SK-N-SH treated with all-trans-retinoic acid at 6 μM for 48 hours (cell line): ENCODE results near the gene ACOXL.

Source experiments
- ATAC-seq: fragments of 200-7000 bp; cut with Tn5 transposase; 3 replicates; pipeline ENCODE4 v1.9.1; 2020; ENCODE audit warnings: mild to moderate bottlenecking, moderate library complexity
- ARNTL ChIP-seq: fragments of 450-650 bp; formaldehyde crosslinking; IDR thresholded peaks from 2 replicates; pipeline ENCODE4 v1.5.0; 2020; ENCODE audit warnings: low read depth, mild to moderate bottlenecking, moderate library complexity, borderline replicate concordance
- BACH2 ChIP-seq: fragments of 250-450 bp; sonication (Bioruptor Pico); IDR thresholded peaks from 2 replicates; pipeline ENCODE4 v1.9.0; 2021; ENCODE audit warnings: mild to moderate bottlenecking, borderline replicate concordance
- CSDC2 ChIP-seq: fragments of 250-450 bp; sonication (Bioruptor Pico); IDR thresholded peaks from 2 replicates; pipeline ENCODE4 v1.5.0; 2020; ENCODE audit warnings: mild to moderate bottlenecking, moderate library complexity
- ESRRG ChIP-seq: fragments of 250-450 bp; sonication (Bioruptor Pico); IDR thresholded peaks from 2 replicates; pipeline ENCODE4 v1.6.1; 2021; ENCODE audit warnings: mild to moderate bottlenecking
- GLIS3 ChIP-seq: fragments of 250-450 bp; sonication (Bioruptor Pico); IDR thresholded peaks from 2 replicates; pipeline ENCODE4 v1.5.0; 2020; ENCODE audit warnings: mild to moderate bottlenecking, moderate library complexity
- ISL1 ChIP-seq: fragments of 250-450 bp; sonication (Bioruptor Pico); IDR thresholded peaks from 2 replicates; pipeline ENCODE4 v2.1.2; 2022; ENCODE audit warnings: mild to moderate bottlenecking, moderate library complexity
- OSR1 ChIP-seq: fragments of 250-450 bp; sonication (Bioruptor Pico); IDR thresholded peaks from 2 replicates; pipeline ENCODE4 v1.8.0; 2022; ENCODE audit warnings: moderate library complexity, mild to moderate bottlenecking, inconsistent platforms
- PPARA ChIP-seq: fragments of 250-450 bp; sonication (Bioruptor Pico); IDR thresholded peaks from 2 replicates; pipeline ENCODE4 v1.5.0; 2020; ENCODE audit warnings: mild to moderate bottlenecking, borderline replicate concordance
- RARB ChIP-seq: fragments of 250-450 bp; sonication (Bioruptor Pico); IDR thresholded peaks from 2 replicates; pipeline ENCODE4 v1.8.0; 2021; ENCODE audit warnings: mild to moderate bottlenecking, moderate library complexity
- SNAI2 ChIP-seq: fragments of 250-450 bp; sonication (Bioruptor Pico); IDR thresholded peaks from 2 replicates; pipeline ENCODE4 v1.5.0; 2020; ENCODE audit warnings: mild to moderate bottlenecking, moderate library complexity
- TCF4 ChIP-seq: fragments of 250-450 bp; sonication (Bioruptor Pico); IDR thresholded peaks from 2 replicates; pipeline ENCODE4 v1.8.0; 2021; ENCODE audit warnings: mild to moderate bottlenecking, moderate library complexity, borderline replicate concordance
- ZC3H10 ChIP-seq: fragments of 250-450 bp; sonication (Bioruptor Pico); IDR thresholded peaks from 2 replicates; pipeline ENCODE4 v1.5.1; 2021; ENCODE audit warnings: mild to moderate bottlenecking, moderate library complexity
- ZFP3 ChIP-seq: fragments of 250-450 bp; sonication (Bioruptor Pico); IDR thresholded peaks from 2 replicates; pipeline ENCODE4 v1.5.0; 2020; ENCODE audit warnings: mild to moderate bottlenecking, moderate library complexity
- ZFP30 ChIP-seq: fragments of 450-650 bp; formaldehyde crosslinking; IDR thresholded peaks from 2 replicates; pipeline ENCODE4 v1.5.0; 2022; ENCODE audit warnings: mild to moderate bottlenecking, moderate library complexity
- ZNF565 ChIP-seq: fragments of 450-650 bp; formaldehyde crosslinking; conservative IDR thresholded peaks from 2 replicates; pipeline ENCODE4 v1.5.0; 2020; ENCODE audit warnings: low read depth, mild to moderate bottlenecking, moderate library complexity
- ZNF8 ChIP-seq: fragments of 450-650 bp; formaldehyde crosslinking; IDR thresholded peaks from 2 replicates; pipeline ENCODE4 v1.5.0; 2020; ENCODE audit warnings: mild to moderate bottlenecking, moderate library complexity
- TF ChIP-seq, protein P1 (sequence below): fragments of 250-450 bp; sonication (Bioruptor Pico); IDR thresholded peaks from 2 replicates; pipeline ENCODE4 v1.5.1; 2020; ENCODE audit warnings: low read depth, mild to moderate bottlenecking, moderate library complexity
- TF ChIP-seq, protein P2 (sequence below): fragments of 250-450 bp; sonication (Bioruptor Pico); IDR thresholded peaks from 2 replicates; pipeline ENCODE4 v1.5.0; 2020; ENCODE audit warnings: mild to moderate bottlenecking, moderate library complexity
- TF ChIP-seq, protein P3 (sequence below): fragments of 250-450 bp; sonication (Bioruptor Pico); IDR thresholded peaks from 2 replicates; pipeline ENCODE4 v1.5.1; 2021; ENCODE audit warnings: mild to moderate bottlenecking, moderate library complexity
- TF ChIP-seq, protein P4 (sequence below): fragments of 250-450 bp; sonication (Bioruptor Pico); IDR thresholded peaks from 2 replicates; pipeline ENCODE4 v1.8.0; 2020; ENCODE audit warnings: mild to moderate bottlenecking, moderate library complexity, borderline replicate concordance

The ACOXL gene

DNA sequence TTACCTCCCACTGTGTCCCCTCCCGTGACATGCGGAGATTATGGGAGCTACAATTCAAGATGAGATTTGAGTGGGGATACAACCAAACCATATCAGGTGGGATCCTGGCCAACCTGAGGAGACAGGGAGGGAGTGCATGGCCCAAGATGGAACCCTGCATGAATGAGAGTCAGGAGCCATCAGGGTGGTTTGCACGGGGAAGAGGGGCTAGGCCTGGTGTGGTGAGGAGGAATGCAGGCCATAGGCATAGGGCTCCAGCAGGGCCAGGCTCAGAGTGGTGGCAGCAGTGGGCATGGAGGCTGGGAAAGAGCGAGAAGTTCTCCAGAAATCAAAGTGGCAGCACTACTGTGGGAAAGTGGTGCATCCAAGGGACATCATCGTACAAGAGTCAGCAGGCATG, 314.3 kb downstream of the ACOXL start:
- TF ChIP-seq, protein P1, sequence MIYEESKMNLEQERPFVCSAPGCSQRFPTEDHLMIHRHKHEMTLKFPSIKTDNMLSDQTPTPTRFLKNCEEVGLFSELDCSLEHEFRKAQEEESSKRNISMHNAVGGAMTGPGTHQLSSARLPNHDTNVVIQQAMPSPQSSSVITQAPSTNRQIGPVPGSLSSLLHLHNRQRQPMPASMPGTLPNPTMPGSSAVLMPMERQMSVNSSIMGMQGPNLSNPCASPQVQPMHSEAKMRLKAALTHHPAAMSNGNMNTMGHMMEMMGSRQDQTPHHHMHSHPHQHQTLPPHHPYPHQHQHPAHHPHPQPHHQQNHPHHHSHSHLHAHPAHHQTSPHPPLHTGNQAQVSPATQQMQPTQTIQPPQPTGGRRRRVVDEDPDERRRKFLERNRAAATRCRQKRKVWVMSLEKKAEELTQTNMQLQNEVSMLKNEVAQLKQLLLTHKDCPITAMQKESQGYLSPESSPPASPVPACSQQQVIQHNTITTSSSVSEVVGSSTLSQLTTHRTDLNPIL (CRISPR knock-in tag): no peak
- no peak for TF ChIP-seq ISL1 (CRISPR knock-in tag)
- no peak for TF ChIP-seq ZNF565 (CRISPR knock-in tag)
- TF ChIP-seq ZFP30 (CRISPR knock-in tag): no peak
- no peak for TF ChIP-seq ZC3H10
- TF ChIP-seq ESRRG (CRISPR knock-in tag): no peak
- ATAC-seq: no peak

DNA sequence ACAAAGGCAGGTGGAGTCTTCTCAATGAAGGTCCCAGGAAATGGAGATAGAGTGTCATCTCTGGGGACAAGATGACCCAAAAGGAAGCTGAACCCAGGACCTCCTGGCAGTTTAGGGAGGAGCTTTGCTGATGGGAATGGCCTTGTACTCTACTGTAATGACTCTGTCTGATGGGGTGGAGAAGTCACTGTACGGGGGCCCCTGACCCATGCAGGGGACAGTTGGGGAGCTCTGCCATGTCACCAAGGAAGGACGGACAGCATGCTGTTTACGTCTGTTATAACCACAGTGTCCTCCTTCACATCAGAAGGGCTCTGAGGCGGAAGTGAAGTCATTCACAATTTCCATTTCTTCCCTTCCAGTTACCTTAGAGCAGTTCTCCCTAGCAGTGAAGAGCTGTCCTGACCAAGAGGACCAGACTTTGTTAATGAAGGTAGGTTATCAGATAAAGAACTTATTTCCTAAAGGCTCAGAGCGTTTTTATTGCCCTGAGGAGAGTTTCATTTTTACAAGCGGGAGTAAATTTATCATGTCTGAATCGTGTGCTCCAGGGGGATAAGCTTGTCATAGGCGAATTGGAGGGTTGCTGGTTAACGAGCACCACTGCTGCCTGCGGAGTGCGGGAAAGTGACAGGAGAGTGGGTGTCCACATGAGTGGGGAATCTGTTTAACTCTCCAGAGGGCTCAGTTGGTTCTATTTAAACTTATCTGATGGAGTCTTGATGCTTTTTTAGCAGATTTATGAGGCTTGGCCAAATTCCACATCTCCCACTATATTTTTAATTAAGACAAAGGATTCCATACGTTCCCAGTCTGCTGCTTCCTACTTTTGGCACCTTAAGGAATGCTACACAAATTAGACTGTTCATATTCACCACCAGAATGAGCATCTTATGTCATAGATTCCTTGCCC, 316.7 kb downstream of the ACOXL start:
- no peak for TF ChIP-seq SNAI2 (CRISPR knock-in tag)
- TF ChIP-seq ZFP3 (CRISPR knock-in tag): no peak
- no peak for TF ChIP-seq OSR1 (CRISPR knock-in tag)
- no peak for TF ChIP-seq CSDC2 (CRISPR knock-in tag)
- TF ChIP-seq, protein P2, sequence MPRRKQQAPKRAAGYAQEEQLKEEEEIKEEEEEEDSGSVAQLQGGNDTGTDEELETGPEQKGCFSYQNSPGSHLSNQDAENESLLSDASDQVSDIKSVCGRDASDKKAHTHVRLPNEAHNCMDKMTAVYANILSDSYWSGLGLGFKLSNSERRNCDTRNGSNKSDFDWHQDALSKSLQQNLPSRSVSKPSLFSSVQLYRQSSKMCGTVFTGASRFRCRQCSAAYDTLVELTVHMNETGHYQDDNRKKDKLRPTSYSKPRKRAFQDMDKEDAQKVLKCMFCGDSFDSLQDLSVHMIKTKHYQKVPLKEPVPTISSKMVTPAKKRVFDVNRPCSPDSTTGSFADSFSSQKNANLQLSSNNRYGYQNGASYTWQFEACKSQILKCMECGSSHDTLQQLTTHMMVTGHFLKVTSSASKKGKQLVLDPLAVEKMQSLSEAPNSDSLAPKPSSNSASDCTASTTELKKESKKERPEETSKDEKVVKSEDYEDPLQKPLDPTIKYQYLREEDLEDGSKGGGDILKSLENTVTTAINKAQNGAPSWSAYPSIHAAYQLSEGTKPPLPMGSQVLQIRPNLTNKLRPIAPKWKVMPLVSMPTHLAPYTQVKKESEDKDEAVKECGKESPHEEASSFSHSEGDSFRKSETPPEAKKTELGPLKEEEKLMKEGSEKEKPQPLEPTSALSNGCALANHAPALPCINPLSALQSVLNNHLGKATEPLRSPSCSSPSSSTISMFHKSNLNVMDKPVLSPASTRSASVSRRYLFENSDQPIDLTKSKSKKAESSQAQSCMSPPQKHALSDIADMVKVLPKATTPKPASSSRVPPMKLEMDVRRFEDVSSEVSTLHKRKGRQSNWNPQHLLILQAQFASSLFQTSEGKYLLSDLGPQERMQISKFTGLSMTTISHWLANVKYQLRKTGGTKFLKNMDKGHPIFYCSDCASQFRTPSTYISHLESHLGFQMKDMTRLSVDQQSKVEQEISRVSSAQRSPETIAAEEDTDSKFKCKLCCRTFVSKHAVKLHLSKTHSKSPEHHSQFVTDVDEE (CRISPR knock-in tag): no peak
- TF ChIP-seq GLIS3 (CRISPR knock-in tag): no peak
- TF ChIP-seq, protein P3, sequence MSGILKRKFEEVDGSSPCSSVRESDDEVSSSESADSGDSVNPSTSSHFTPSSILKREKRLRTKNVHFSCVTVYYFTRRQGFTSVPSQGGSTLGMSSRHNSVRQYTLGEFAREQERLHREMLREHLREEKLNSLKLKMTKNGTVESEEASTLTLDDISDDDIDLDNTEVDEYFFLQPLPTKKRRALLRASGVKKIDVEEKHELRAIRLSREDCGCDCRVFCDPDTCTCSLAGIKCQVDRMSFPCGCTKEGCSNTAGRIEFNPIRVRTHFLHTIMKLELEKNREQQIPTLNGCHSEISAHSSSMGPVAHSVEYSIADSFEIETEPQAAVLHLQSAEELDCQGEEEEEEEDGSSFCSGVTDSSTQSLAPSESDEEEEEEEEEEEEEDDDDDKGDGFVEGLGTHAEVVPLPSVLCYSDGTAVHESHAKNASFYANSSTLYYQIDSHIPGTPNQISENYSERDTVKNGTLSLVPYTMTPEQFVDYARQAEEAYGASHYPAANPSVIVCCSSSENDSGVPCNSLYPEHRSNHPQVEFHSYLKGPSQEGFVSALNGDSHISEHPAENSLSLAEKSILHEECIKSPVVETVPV (CRISPR knock-in tag): no peak
- TF ChIP-seq, protein P1 (CRISPR knock-in tag): no peak
- TF ChIP-seq ISL1 (CRISPR knock-in tag): no peak
- no peak for TF ChIP-seq TCF4
- TF ChIP-seq ZC3H10: no peak
- TF ChIP-seq ZNF565 (CRISPR knock-in tag): no peak
- no peak for TF ChIP-seq RARB (CRISPR knock-in tag)
- TF ChIP-seq, protein P4, sequence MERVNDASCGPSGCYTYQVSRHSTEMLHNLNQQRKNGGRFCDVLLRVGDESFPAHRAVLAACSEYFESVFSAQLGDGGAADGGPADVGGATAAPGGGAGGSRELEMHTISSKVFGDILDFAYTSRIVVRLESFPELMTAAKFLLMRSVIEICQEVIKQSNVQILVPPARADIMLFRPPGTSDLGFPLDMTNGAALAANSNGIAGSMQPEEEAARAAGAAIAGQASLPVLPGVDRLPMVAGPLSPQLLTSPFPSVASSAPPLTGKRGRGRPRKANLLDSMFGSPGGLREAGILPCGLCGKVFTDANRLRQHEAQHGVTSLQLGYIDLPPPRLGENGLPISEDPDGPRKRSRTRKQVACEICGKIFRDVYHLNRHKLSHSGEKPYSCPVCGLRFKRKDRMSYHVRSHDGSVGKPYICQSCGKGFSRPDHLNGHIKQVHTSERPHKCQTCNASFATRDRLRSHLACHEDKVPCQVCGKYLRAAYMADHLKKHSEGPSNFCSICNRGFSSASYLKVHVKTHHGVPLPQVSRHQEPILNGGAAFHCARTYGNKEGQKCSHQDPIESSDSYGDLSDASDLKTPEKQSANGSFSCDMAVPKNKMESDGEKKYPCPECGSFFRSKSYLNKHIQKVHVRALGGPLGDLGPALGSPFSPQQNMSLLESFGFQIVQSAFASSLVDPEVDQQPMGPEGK: no peak
- TF ChIP-seq ZFP30 (CRISPR knock-in tag): no peak
- no peak for TF ChIP-seq ZNF8
- no peak for ATAC-seq

DNA sequence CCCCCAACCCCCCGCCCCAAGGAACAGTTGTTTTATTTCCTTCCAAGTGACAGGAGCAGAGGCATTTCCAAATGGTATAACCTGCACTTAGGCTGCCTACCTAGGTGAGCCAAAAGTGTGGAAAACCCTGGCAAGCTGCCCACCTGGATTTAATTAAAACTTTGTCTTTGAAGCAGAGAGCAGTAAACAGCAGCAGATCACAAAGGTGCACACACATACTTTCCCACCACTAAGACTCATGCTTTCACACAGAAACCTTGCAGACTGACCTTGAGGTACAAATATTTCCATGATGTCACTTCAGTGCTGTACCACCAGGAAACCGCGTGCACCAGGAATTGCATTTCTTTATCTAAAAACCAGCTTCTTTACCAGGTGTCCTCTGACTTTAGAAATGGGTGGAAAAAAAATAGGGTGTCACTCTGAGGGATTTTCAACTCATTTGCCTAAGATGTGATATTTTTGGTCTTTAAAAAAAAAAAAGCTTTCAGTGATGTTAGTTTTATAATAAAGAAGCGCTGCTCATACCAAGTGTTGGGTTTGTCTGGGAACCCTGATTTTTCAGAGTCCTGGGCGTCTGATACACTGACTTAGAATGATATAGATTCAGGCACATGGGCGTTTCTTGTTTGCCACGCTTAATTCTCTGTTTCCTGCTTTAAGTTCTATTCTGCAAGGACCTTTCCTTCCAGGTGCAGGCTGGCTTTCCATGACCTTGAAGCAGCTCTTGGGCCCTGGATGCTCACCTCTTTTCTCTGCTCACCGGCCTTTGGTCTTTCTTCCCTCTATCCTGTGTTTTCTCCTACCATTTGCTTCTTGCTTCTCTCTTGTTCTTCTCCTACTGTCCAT, 317.6 kb downstream of the ACOXL start:
- ATAC-seq: no peak
- TF ChIP-seq ZNF565 (CRISPR knock-in tag) (no peak), PPARA (CRISPR knock-in tag) (no peak), ISL1 (CRISPR knock-in tag) (no peak), ESRRG (CRISPR knock-in tag) (no peak), ZFP3 (CRISPR knock-in tag) (no peak), ZFP30 (CRISPR knock-in tag) (no peak), SNAI2 (CRISPR knock-in tag) (no peak), ZC3H10 (no peak), BACH2 (CRISPR knock-in tag) (no peak), CSDC2 (CRISPR knock-in tag) (no peak), GLIS3 (CRISPR knock-in tag) (no peak), ARNTL (no peak)
- TF ChIP-seq, protein P4: no peak
- TF ChIP-seq, protein P1 (CRISPR knock-in tag): no peak
- TF ChIP-seq, protein P3 (CRISPR knock-in tag): no peak
- TF ChIP-seq, all 23 proteins: peak for 0
